Measurements from ENCODE around the gene ANKRD30BL. TPM values are rescaled to one million over a fixed set of nuclear protein-coding genes. Genes with fewer than 3 reads are reported as not detected.

Gene ANKRD30BL, protein sequence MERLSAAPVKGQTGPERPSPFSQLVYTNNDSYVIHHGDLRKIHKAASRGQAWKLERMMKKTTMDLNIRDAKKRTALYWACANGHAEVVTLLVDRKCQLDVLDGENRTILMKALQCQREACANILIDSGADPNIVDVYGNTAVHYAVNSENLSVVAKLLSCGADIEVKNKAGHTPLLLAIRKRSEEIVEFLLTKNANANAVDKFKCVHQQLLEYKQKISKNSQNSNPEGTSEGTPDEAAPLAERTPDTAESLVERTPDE
- not detected in 2 replicates for total RNA-seq

DNA sequence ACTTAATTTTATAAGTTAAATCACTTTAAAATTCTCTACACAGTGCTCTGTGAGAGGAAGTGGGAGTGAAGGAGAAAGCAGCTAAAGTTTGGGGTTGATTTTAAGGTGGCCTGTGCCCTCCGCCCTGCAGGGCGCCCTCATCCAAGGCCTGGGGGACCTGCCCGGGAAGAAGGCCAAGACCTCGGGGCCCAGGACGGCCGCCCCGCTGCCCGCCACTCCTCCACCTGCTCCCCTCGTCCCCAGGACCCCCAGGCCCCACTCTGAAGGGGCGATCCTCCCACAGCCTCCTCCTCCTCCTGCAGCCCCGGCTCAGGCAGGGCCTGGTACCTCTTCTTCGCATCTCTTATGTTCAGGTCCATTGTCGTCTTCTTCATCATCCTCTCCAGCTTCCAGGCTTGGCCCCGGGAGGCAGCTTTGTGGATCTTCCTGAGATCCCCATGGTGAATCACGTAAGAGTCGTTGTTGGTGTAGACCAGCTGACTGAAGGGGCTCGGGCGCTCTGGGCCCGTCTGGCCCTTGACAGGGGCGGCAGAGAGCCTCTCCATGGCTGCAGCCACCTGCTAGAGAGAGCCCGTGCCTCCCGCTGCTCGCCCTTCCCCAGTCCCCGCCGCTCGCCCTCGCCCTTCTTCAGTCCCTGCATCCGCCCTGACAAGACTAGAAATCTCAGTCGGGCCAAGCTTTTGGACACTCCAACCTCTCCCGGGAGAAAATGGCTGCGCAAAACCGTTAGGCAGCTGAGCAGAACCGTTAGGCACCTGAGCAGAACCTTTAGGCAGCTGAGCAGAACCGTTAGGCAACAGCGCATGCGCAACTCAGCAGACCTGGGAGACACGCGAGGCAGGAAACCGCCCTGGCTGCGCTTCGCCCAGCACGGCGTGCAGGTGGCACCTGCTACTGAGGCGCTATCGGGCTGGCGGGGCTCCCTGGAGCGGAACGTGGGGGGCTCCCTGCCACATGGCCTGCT lies at the start of gene ANKRD30BL:
Gene ANKRD30BL, minus strand, starts transcription at position 792 of the 964 bp plus-strand sequence. Its CDS starts 247 bp downstream, at position 545.

Small RNA genes lying within 50 kb of the gene (small RNA-seq; reads per million reads assigned to genes)
- not detected for gene RNU6-1132P

Measured in vein endothelial cell (primary cell).